GM18526 (cell line): ENCODE measurements around the gene PDXP.

Source experiments
- POLR2A ChIP-seq: IDR thresholded peaks from 3 replicates; pipeline ENCODE4 v1.6.1; 2011; ENCODE audit not compliant: insufficient read length; ENCODE audit errors: extremely low read depth

PDXP gene

GRCh38 chr22:37658133-37659065 lies at the start of gene PDXP:
Gene PDXP, plus strand, starts transcription at chr22:37658723. Its CDS starts 60 bp downstream, at chr22:37658783.
- peak; percentile 88 for TF ChIP-seq POLR2A

- TF ChIP-seq POLR2A, result no peak
These were observed 49.0 kb upstream of the PDXP start for GRCh38 chr22:37609240-37610152.

- no peak for TF ChIP-seq POLR2A
These were observed 47.9 kb upstream of the PDXP start for GRCh38 chr22:37610480-37611129.

- no peak for TF ChIP-seq POLR2A
These were observed 47.3 kb upstream of the PDXP start for GRCh38 chr22:37611207-37611606.

- no peak for TF ChIP-seq POLR2A
These were observed 42.1 kb upstream of the PDXP start for GRCh38 chr22:37616201-37617083.

GRCh38 chr22:37617431-37617830 lies 41.1 kb upstream of the PDXP start:
- no peak for TF ChIP-seq POLR2A

- TF ChIP-seq POLR2A, result no peak
These were observed 40.4 kb upstream of the PDXP start for GRCh38 chr22:37618072-37618656.

GRCh38 chr22:37618674-37619073 lies 39.8 kb upstream of the PDXP start:
- TF ChIP-seq POLR2A, result no peak

- TF ChIP-seq POLR2A, result no peak
These were observed 38.5 kb upstream of the PDXP start for GRCh38 chr22:37619991-37620390.

GRCh38 chr22:37621352-37621860 lies 37.1 kb upstream of the PDXP start:
- TF ChIP-seq POLR2A, result no peak

- no peak for TF ChIP-seq POLR2A
These were observed 35.2 kb upstream of the PDXP start for GRCh38 chr22:37623075-37624016.

GRCh38 chr22:37624017-37624365 lies 34.5 kb upstream of the PDXP start:
- no peak for TF ChIP-seq POLR2A

- no peak for TF ChIP-seq POLR2A
These were observed 33.6 kb upstream of the PDXP start for GRCh38 chr22:37624876-37625275.

- TF ChIP-seq POLR2A, result no peak
These were observed 32.8 kb upstream of the PDXP start for GRCh38 chr22:37625737-37626136.
